ENCODE results near the gene HAUS7.

GRCh38 chrX:153475751-153476281 lies 5.4 kb upstream of the HAUS7 start:
- no peak for TF ChIP-seq CTCF (conservative IDR thresholded peaks at IDR 0.05)
- no peak for TF ChIP-seq EZH2 (IDR thresholded peaks at IDR 0.05; ENCODE audit: low read depth)
